Central memory CD4-positive, alpha-beta T cell (primary cell): ENCODE measurements around the gene POGLUT3.

ENCODE experiments used
- DNase-seq: peaks from one replicate; pipeline ENCODE4 v3.0.0; 2022
- total RNA-seq, 3 experiments: gene quantifications; one replicate each; lab custom pipeline; 2026; lab: John Stamatoyannopoulos, UW

Gene POGLUT3, protein sequence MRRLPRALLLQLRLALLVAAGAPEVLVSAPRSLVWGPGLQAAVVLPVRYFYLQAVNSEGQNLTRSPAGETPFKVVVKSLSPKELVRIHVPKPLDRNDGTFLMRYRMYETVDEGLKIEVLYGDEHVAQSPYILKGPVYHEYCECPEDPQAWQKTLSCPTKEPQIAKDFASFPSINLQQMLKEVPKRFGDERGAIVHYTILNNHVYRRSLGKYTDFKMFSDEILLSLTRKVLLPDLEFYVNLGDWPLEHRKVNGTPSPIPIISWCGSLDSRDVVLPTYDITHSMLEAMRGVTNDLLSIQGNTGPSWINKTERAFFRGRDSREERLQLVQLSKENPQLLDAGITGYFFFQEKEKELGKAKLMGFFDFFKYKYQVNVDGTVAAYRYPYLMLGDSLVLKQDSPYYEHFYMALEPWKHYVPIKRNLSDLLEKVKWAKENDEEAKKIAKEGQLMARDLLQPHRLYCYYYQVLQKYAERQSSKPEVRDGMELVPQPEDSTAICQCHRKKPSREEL
- total RNA-seq, result 9.9 to 27.3 (median 13.5) reads per million in 3 experiments

DNA sequence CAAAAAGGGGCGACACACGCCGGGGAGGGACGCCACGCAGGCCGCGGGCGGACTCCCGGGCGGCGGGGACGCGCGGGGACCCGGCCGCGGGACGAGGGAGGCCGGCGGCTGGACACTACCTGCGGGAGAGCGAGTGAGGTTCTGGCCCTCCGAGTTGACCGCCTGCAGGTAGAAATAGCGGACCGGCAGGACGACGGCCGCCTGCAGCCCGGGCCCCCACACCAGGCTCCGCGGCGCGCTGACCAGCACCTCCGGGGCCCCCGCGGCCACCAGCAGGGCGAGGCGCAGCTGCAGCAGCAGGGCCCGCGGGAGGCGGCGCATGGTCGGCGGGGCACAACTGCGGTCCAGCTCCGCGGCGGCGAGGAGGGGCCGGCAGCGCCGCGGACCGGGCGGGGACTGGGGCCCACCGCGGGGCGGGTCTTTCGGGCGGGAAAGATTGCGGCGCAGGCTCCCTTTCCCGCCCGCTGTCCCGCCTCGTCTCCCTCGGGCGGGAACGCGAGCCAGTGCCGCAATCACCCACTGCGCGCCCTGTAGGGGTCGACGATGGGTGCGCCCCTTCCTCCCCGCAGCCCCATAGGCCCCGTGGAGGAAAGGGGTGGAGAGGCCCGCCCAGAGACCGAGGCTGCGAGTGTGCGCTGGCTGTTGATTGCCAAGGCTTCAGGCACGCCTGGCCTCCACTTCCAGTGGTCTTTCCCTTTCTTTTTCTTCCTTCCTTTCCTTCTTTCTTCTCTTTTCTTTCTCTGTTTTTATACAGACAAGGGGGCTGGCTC, at the start of gene POGLUT3:
TSS of gene POGLUT3 (minus strand) at position 339 of the 770 bp plus-strand sequence. CDS start at position 321, 18 bp downstream.
- DNase-seq, result peak; percentile 44

DNA sequence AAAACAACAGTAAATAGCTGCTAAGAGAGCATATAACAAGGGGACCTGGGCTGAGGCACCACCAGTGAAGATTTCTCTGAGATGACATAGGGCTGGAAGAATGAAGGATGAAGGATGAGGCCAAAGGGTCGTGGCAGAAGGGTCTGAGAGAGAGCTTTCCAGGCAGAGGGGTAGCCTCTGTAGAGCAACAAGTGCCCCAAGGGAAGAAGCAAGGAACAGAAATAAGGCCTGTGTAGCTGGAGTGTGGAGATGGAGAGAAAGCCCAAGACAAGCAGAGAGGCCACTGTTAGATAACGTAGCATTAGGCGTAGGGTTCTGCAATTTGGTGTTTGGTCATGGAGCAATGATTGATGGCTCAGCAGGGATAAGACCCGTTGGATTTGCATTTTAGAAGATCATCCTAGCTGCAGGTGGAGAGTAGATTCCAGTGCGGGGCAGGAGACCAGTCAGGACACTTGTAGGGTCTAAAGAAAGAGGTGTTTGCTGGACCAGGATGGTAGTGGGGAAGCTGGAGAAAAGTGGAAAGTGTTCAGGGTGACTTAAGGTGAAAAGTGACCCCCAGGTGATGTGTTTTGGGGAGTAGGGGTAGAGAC, 47.8 kb upstream of the POGLUT3 start:
- no peak for DNase-seq

GRCh38 chr11:108543316-108543964, 45.3 kb upstream of the POGLUT3 start:
- DNase-seq, result no peak

- DNase-seq, result no peak
These were observed 43.3 kb upstream of the POGLUT3 start for GRCh38 chr11:108541531-108541930.

GRCh38 chr11:108538502-108538901, 40.3 kb upstream of the POGLUT3 start:
- DNase-seq, result no peak

DNA sequence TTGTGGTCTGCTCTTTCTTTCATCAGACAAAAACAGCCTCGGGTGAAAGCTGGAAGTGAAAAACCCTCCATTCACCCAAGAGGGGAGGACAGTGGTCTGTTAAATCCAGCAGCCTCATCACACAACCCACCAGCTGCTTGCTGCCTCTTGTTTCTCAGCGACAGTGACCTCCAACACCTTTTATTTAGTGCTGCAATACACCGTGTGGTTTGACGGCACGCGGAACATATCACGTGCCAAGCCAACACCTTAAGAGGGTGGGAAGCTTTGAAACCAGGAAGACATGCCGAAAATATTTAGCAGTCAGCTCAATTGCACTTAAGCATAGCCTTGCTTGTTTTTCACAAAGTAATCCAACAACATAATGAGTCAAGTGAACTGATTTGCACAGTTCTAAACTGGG, 39.8 kb upstream of the POGLUT3 start:
- DNase-seq, result no peak

DNA sequence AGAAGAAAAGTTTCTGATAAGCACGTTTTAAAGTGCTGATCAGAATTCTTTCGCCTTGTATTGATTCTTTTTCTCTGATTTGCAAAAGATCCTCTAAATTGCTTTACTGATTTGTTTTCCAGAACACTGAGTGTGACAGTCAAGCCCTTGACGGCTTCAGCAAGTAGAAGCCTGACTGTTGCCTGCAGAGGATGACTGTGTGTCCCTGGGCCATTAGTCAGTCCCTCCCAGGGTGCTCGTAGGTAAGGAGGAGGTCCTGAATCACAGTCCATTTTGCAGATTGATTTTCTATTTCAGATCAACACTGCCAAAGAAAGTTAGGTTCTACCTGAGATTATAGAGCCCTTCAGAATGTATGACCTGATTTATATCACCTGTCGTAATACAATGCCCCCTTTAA, 38.6 kb upstream of the POGLUT3 start:
- no peak for DNase-seq

GRCh38 chr11:108535384-108535955, 37.3 kb upstream of the POGLUT3 start:
- no peak for DNase-seq

GRCh38 chr11:108534274-108534882, 36.2 kb upstream of the POGLUT3 start:
- no peak for DNase-seq

GRCh38 chr11:108530426-108530825, 32.2 kb upstream of the POGLUT3 start:
- DNase-seq, result no peak

- DNase-seq, result no peak
These were observed 29.2 kb upstream of the POGLUT3 start for GRCh38 chr11:108527382-108527781.

GRCh38 chr11:108525161-108525560, 27.0 kb upstream of the POGLUT3 start:
- no peak for DNase-seq

DNA sequence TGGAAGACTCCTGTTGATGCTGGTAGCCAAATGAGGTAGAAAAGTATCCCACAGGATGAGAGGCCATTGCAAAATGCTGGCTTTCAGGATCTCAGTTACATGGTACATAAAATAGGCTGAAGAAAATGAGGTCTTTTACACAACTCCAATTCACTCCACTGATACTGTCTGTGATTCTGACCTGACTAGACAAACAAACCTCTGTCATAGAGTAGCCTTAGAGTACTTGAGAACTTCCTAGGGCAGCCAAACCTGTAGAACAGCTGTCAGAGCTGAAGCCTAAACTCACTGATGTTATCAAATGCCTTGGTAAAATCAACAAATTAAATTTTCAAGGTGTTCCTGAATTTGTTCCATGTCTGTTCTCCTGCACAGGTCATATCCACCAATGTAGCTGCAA, 26.2 kb upstream of the POGLUT3 start:
- DNase-seq, result no peak

DNA sequence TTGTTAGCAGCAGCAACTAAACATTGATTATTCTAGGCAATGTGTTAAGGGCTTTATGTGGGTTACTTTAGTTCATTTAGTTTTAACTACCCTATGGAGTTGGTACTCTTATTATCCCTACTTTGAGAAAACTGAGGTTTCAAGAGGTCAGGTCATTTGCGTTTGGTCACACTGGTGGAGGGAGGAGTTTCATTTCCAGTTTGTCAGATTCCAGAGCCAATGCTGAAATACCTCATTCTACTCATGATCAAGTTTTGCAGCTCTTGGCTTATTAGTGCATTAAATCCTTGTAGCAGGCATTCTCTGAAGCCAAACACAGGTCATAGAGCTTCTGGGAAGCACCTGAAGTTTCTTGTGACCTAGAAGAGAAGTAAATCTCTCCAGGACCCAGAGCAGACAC, 24.1 kb upstream of the POGLUT3 start:
- no peak for DNase-seq

GRCh38 chr11:108518581-108518980, 20.4 kb upstream of the POGLUT3 start:
- DNase-seq, result no peak

DNA sequence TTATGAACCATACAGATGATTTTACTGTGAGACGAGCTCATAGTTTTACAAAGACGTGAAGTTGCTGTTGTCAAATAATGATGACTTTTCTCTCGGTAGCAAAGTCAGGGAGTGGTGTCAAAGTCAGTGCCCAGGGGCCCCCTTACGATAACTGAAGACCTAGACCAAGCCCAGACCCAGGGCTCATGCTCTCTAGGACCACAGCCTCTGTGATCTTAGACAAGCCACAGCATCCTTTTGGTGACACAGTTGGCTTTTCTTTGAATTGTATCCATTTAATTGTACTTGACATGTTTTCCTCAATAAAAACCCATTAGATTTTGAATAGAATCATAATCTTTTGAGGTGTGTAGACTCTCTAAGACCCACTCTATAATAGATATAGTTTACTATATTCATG, 17.9 kb upstream of the POGLUT3 start:
- no peak for DNase-seq

DNA sequence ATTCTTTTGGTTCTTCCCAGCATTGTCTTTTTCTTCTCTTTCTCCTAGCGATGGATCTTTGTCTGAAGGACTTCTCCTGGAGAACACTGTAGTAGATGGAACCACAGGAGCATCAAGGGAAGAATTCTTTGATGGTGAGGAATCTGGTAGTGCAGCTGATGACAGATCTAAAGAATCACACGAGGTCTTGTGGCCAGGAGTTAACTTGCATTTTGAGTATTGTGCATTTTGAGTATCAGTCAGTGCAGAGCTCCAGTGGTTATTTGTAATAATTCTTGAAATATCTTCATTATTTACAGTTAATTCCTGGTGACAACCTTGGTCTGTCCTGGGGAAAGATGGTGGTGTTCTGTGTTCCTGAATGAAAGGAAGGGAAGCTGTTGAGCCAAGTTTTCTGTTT, 14.5 kb upstream of the POGLUT3 start:
- DNase-seq, result no peak

DNA sequence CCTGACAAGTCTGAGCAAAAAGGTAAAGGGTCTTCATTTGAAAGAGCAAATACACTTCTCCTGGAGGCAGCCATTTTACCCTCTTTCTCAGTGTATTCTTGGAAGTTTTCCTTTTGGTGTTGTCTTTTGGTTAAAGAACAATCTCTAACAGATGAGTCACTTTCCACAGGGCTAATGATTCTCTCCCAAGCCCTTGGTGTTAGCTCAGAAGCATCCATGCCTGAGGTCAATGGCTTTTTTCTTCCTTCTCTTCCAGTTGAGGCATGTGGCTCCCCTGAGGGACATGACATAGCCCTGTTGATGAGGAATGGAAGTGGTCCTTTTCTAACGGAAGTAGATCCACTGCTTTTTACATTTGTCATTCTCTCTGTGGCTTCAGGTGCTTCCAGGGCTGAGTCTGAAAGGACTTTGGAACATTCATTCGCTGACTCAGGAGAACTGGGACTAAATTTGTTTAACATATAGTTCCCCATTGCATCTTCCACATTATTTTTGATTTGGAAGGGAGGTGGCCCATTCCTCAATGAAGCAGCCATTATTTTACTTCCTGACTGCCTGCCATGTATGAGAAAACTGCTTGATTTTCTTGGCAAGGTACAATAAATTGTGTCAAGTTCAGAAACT, 13.8 kb upstream of the POGLUT3 start:
- no peak for DNase-seq

DNA sequence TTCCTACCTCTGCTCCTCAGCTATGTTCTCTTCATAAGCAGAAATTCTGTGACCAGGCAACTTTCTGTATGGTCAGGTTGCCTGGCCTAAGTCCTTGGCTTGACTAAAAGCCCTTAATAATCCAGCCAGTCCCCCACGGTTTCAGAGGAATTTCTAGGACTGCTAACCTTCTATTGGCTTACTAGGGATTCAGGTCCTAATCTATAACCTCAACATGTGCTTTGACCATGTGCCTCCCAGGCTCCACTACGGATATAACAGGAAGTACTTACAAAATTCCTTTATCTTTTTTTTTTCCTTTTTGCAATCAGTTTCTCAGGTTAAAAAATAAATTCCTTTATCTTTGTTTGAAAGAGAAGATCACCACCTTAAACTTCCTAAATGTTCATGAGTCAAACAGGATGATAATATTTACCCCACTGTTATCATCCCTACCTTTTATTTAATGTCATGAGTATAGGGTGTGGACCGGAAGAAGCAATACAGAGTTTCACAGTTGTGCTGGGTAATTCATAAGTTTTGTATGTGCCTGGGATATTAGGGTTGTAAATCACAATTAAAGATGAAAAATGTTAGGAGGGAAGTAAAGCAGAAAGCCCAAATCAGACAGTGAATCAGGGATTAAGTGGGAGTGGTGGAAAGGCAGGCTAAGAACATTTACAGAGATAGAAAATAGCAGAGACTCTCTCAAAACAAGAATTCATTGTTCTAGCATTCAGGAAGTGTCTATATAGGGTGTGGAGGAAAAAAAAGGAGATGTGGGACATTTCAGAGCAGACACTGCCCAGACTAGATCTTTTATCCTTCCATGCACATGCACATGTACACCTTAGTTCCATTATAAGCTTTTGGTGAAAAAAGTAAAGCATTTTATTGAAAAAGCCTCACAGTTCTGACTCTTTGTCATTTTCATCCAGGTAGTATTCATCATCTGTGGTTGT, 10.7 kb upstream of the POGLUT3 start:
- DNase-seq, result no peak

DNA sequence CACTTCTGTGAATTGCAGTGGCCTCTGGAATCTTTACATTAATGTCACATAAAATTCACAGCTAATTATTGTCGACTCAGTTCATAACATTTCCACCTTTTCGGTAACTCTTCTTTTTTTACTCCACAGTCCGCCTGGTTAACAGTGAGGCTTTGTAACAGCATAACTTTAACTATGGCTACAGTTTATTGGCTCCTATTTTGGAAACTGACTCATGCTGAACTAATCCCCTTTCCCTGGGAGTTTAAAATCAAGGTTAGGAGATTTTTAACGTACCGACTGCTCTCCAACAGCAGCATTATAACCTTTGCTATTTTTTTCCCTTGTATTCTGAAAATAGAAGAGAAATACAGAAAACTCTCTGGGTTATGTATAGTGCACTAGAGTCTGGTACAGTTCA, 3.2 kb upstream of the POGLUT3 start:
- no peak for DNase-seq
